GM19438 (cell line): ENCODE data around the gene DET1.
"Not testable (repeated sequence)": the region's sequence is repeated elsewhere in the genome, so short reads cannot be mapped to it uniquely, and the experiment has no call there.

ENCODE experiments used
- ATAC-seq: cut with Tn5 transposase; IDR thresholded peaks from one replicate; pipeline ENCODE4 v1.9.1; 2021; ENCODE audit warnings: low read depth; ENCODE audit not compliant: unreplicated experiment

Gene DET1

GRCh38 chr15:88541111-88541510, 5.4 kb downstream of the DET1 start:
- ATAC-seq, result not testable (repeated sequence)

DNA sequence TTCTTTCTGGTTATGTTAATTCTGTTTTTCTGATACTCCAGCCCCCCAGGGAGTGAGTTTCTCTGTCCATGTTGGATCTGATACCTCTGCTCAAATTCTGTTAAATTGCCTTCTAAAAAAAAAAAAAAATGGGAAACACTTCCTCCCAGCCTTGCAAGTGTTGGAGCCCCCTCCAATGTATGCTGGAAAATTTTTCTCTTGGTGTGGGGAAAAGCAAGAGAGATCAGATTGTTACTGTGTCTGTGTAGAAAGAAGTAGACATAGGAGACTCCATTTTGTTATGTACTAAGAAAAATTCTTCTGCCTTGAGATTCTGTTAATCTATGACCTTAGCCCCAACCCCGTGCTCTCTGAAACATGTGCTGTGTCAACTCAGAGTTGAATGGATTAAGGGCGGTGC, 6.1 kb downstream of the DET1 start:
- ATAC-seq, result not testable (repeated sequence)

DNA sequence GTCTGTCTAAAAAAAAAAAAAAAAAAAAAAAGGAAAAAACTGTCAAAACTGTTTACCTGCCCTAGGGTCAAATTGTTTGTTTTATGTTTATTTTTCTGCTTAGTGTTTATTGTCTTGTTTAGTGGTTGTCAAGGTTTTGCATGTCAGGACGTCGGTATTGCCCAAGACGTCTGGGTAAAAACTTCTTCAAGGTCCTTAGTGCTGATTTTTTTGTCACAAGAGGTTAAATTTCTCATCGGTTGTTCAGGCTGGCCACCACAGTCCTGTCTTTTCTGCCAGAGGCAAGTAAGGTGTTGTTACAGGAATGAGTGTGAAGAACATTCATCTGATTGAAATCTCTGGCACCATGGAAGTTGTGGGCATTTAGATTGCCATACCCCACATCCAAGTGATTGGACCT, 7.0 kb downstream of the DET1 start:
- ATAC-seq, result no peak

- ATAC-seq, result no peak
These were observed 7.5 kb downstream of the DET1 start for GRCh38 chr15:88538972-88539371.

DNA sequence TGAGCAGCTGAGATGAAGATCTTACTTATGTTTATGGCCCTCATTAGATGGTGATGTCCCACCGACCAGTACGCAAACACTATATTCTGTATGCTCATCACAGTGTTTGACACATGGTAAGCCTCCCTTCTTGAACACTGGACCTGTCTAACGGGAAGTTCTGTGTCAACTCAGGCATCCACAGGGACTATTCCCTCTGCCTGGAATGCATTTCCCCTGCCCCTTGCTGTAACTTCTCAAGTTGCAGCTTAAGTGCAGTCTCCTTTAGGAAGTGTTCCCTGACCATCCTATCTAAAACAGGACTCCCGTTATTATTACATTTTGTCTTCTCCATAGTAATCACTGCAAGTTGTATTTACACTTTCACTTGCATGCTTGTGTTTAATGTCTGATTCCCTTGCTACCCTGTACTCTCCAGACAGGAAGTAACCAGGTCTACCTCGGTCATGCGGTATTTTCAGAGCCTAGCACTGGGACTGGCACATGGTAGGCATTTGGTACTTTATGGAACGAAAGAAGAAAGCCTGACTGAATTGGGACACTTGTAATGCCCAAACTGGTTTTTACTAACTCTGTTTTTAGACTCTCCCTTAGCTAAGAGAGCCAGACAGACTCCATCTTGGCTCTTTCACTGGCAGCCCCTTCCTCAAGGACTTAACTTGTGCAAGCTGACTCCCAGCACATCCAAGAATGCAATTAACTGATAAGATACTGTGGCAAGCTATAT, 8.7 kb downstream of the DET1 start:
- ATAC-seq, result no peak

GRCh38 chr15:88535607-88536313, 10.7 kb downstream of the DET1 start:
- no peak for ATAC-seq

DNA sequence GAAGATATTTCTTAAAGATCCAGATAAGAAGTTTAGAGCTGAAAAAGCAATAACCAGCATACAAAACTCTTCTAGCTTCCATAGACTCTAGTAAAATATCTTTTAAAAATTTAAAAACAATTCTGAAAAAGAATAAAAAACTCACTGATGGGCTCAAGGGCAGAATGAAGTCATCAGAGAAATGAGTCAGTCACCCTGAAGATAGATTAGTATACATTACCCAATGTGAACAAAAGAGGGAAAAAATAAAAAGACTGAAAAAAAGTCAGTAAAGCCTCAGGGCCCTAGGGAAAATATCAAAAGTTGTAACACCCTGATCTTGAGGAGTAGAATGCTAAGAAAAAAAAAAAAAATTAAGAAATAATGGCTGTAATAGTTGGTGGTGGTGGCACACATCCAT, 11.4 kb downstream of the DET1 start:
- no peak for ATAC-seq

GRCh38 chr15:88533376-88533775, 13.1 kb downstream of the DET1 start:
- ATAC-seq, result no peak

DNA sequence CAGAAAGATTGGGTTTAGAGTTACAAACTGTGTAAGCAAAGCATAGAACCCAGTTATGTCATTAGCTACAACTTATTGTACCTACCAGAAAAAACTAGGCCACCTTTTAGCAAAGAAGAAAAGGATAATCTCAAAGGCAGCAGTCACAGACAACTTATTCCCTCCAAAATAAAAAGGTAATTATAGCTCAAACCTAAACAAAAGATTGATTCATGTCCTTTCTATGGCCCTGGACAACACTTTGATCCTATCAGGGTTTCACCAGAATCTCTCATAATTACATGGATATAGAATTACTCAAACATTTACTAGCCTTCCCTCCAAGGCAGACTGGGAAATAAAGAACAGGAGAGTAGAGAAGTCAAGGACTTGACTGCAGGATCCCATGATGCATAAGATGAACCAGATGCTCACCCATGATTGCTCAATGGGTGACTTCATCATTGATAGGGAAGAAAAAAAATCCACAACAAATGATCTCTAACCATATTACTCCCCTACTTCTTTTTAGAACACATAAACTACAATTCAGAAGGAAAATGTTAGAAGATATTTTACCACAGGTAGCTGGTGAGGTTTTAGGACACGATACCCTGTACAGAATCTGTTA, 17.4 kb downstream of the DET1 start:
- ATAC-seq, result no peak

DNA sequence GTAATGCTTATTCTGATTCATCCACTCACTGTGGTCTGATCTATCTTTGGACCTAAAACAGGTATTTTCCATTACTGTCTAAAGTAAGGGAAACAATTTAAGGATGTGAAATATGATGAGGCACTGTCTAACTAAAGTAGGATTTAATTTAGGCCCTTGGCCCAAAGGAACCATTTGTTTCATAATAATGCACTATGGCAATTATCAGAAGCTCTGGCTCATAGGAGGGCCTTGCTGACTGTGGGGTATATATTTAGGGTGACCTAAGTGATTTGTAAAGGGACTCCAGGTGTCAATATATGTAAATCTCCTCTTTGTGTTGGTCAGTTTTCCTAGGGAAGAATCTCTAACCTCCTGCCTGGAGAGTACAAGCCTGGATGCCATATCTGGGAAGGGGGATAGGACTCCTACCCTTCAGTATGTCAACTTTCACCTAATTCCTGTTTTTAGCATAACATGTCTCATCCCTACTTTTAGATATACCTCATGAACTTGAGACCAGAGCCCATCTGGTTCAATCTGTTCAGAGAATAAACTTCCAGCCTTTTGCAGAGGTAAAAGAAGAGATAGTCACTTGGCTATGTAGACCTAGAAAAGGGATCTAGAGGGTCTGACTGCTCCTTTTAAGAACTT, 20.1 kb downstream of the DET1 start:
- ATAC-seq, result no peak

- no peak for ATAC-seq
These were observed 21.1 kb downstream of the DET1 start for GRCh38 chr15:88525418-88525817.

- ATAC-seq, result not testable (repeated sequence)
These were observed 22.4 kb downstream of the DET1 start for GRCh38 chr15:88524094-88524493.

GRCh38 chr15:88518903-88519302, 27.6 kb downstream of the DET1 start:
- no peak for ATAC-seq

DNA sequence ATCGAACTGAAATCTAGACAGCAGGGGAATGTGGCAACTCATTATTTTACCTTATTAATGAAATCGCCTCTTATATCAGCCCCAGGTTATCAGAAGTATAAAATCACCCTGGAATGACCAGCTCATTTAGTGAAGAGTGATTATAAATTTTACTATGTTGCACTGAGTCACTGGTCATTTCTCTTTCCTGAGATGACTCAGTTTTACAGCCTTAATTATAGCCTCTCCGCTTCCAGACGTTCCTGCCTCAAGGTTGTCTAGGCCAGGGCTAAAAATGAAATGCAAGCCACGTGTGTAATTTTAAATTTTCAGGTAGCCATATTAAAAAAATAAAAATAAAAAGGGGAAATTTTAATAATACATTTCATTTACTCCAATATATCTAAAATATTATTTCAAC, 33.3 kb downstream of the DET1 start:
- no peak for ATAC-seq

DNA sequence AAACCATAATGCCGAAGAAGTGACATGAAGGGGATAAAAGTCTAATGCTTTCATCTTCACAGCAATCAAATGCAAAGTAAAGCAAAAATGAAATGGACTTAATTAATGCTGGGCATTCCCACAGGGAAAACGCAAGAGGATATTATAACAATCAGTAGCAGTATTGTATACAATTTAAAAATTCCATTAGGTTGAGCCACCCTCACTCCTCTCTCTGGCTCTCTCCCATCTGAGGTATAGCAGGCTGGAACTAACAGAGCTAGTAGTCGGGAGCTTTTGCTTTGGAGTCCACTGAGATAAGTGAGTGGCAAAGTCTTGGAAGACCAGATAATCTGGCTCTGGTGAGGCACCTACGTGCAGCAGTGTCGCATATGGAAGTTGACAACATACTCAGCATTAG, 33.9 kb downstream of the DET1 start:
- no peak for ATAC-seq

DNA sequence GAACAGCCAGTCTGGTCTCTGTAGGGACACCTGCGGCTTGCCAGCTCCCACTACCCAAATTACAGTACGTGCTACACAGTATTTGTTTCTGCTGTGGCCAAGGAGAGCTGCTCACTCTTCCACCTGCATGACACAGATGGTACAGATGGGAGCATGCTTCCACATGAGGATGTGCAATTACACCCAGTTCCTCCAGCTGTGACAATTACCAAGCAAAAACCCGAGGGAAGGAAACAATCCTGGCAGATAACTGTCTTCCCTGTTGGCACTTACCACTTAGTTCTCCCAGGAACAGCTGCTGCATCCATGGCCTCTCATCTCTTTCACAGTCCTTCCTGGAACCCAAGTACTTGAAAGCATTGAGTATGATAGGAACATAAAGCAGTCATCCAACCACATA, 34.4 kb downstream of the DET1 start:
- ATAC-seq, result no peak

- no peak for ATAC-seq
These were observed 35.3 kb downstream of the DET1 start for GRCh38 chr15:88511161-88511560.

- no peak for ATAC-seq
These were observed 36.5 kb downstream of the DET1 start for GRCh38 chr15:88509964-88510363.

DNA sequence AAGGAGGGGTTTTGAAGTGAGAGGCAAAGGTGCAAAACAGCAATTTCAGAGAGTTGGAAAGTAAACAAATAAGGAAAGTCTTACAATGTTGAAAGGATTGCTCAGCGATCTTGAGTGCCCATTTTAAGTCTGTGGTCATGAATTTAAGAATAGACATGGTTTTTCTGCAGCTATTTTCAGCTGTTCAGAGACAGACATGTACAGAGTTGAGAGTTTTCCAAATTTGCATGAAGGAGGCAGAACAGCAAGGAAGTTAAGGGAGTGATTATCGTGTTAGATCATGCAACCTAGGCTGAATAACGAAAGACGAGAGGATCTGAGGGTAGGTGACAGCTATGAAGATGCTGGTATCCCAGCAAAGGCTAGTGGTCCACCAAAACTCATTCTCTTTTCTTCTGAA, 37.2 kb downstream of the DET1 start:
- ATAC-seq, result no peak

DNA sequence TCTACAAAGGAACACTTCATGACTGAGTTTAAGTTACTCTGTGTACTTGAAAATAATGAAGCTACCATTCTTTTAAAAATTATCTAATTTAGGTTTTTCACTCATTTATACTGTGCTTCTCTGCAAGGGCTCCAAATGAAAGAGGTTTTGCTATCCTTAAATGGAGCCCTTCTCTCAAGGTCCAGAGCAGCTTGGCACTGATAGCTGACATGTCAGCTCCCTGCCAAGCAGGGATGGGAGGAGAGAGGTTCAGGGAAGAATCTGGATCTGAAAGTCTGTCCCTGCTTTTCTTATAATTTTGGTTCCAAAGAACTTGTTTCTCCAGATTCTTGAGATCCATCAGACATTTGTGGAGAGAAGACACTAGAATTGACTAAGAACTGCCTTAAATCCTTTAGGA, 39.9 kb downstream of the DET1 start:
- ATAC-seq, result no peak

GRCh38 chr15:88505721-88506120, 40.8 kb downstream of the DET1 start:
- ATAC-seq, result no peak
